NT2/D1 (cell line): ENCODE measurements around the gene KRT13.

Experiments
- SUZ12 ChIP-seq: IDR thresholded peaks from 2 replicates; pipeline ENCODE4 v1.6.1; 2011; ENCODE audit not compliant: insufficient read length, insufficient read depth; ENCODE audit errors: extremely low read depth
- YY1 ChIP-seq: IDR thresholded peaks from 2 replicates; pipeline ENCODE4 v1.6.1; 2011; ENCODE audit not compliant: insufficient read length, insufficient read depth
- ZNF274 ChIP-seq: IDR thresholded peaks from 2 replicates; pipeline ENCODE4 v1.6.1; 2011; ENCODE audit warnings: mild to moderate bottlenecking, low read depth, low read length

- TF ChIP-seq YY1 (no peak), SUZ12 (no peak), ZNF274 (no peak)
Measured at GRCh38 chr17:41539071-41539492, 33.7 kb upstream of the KRT13 start.
